Stimulated activated CD8-positive, alpha-beta memory T cell treated with anti-CD3 and anti-CD28 coated beads, Interleukin-12 subunit alpha, Interleukin-12 subunit beta, amount 100 ng/mL, for 4 hours (primary cell): ENCODE measurements around the gene SNX15.

Source experiments
- DNase-seq: peaks from one replicate; pipeline ENCODE4 v3.0.0-alpha.2; 2020; ENCODE audit warnings: low read depth

SNX15 gene

DNA sequence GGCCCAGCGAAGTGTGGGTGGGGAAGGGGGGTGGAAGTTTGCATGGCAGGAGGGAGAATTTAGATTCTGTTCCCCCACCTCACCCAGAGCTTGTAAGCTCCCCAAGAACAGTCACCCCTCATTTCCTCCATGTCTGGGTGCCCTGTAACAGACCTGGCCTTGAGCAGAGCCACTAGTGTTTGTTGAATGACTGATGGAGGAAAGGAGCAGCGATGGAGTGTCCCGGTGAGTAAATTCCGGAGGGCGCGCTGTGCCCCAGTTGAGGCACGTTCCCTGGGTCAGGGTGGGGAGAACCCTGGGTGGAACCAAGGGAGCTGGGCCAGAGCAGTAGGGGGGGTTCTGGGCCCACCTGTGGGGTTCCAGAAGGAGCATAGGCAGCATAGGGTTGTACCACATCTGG lies 30.3 kb downstream of the SNX15 start:
- no peak for DNase-seq

DNA sequence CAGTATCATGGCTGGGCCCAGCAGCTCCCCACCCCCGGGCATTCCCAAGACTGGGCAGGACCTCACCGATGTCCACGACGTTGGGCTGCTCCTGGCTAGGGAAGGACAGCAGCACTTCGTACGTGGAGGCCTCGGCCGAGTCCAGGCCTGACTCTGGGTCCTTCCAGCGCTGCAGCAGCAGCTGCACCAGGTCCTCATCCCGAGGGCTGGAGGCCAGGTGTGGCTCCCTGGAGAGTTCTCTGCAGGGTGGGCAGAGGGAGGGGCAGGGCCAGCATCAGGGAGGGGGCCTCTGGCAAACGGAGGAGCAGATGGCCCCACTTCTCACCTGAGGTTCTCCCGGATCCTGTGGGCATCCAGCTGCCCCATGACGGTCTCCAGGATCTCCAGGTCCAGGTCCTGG lies 30.8 kb downstream of the SNX15 start:
- no peak for DNase-seq

DNA sequence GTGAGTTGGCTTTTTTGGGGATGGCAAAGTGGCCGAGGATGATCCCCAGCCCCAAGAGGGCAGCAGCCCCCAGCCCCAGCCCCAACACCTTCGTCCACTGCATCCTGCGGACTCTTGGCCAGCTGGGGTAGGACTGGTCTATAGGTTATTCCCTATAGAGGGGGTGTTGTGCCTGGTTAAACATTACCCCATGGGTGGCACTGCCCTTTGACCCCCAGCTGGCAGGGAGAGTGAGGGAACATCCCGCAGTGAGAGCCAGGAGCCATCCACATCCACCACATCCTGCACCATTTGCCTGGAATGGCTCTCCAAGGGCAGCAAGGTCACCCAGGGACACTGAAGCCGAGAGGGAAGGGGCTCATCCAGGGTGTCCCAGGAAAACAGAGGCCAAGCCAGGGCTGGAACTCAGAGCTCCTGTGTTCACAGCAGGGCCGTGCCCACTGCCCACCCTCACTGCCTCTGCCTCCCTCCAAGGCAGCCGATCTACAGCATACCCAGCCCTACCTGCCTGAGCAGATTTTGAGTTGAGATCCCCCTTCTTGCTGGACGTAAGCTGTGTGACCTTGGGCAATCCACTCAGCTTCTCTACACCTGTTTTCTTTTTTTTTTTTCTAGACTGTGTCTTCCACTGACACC lies 31.3 kb downstream of the SNX15 start, which contains the start of gene NAALADL1:
TSS of gene NAALADL1 (minus strand) at position 135 of the 636 bp plus-strand sequence. CDS start at position 103, 32 bp downstream.
- no peak for DNase-seq

DNA sequence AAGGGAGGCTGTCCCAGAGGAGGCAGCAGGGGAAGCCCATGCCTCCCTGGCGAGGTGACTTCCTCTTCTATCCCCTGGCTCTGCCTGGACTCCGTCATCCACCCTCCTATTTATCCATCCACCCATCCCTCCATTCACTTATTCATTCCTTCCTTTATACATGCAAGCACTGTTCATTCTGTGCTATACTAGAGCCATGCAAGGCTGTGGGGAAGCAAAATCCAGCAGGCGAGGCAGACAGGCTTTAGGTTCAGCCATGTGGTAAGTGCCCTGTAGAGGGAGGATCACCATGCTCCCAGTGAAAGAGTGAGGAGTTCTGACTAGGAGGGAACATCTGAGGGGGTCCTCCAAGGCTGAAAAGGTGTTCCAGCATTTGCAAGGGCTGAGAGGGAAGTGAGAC lies 32.3 kb downstream of the SNX15 start:
- no peak for DNase-seq

DNA sequence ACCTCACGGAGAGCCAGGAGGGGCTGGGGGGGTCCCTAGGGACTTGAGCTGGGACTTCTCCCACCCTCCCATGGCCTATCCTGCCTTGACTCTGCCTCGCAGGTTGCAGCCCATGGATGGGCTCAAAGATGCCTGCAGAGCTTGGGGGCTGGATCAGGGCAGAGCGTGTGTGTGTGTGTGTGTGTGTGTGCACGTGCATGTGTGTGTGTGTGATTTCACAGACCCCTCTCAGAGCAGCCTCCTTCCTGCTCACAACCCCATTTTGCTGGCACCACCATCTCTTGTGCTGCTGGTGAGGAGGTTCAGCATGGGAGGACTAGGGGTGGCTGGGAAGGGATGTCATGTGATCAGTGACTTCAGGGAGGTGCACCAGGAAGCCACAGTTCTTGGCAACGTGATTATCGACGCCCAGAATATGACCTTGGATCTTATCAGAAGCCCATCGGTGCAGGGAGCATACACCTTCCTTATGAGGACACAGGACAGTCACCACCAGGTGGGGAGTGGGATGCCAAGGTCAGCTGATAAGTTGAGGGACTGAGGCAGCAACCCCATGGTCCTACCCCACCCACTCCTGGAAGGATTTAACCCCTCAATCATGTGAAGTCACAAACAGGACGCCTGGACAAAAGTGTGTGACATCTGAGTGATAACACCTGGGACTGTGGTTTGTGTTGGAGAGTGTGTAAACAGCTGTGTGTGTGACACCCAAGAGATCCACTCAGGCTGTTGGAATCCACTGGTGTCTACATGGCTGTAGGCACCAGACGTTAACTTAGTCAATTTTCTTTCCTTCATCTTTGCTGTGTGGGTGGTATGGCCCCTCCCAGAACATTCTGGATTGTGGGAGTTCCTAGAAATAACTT lies 33.0 kb downstream of the SNX15 start:
- DNase-seq = no peak

DNA sequence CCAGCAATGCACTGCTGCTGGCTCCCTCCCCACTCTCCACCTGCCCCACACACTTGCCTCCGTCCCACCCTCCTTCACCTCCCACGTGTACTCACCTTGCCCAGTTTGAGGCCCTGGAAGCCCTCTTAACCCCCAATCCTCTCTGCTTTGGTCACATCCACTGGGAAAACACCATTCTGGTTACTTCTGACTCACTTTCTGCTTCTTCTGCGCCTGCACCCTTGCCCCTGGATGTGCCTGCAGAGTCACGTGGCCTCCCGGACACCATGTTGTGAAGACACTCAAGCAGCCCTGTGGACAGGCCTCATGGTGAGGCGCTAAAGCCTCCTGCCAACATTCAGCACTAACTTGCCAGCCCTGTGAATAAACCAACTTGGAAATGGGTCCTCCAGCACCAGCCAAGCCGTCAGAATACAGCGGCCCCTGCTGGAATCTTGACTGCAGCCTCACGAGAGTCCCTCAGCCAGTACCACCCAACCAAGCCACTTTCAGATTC lies 33.7 kb downstream of the SNX15 start:
- DNase-seq = no peak

DNA sequence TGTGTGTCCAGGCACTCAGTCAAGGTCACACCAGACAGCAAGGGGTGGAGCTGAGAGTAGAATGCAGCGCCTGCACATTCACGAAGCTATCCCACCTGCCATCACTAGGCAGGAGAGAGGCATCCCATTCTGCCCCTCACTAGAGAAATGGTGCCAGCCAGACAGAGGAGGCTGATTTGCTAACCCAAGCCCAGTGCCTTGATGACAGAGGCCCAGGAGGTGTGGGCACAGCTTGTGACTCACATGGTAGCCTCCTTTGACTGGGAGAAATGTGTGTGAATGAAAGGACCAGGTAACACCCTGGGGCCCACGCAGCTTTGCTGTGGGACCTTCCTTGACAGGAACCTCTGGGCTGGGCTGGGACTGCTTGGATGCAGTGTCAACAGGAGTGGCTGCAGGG lies 36.3 kb downstream of the SNX15 start:
- DNase-seq = no peak

DNA sequence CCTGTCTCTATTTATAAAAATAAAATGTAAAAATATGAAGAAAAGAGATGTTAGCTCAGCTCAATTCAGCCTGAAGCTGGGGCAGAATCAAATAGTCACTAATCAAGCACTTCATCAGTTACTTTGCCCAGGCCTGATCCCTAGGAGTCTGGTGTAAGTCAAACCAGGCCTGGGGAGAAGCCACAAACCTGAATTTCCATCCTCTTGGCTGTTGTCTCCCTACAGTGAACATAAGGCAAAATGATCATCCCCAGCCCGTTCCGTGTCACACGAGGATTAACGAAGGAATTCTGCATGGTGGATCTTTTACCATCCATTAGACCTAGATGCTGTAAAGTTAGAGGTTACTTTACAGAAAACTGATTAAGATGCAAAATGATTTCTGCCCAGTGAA lies 37.6 kb downstream of the SNX15 start:
- no peak for DNase-seq

DNA sequence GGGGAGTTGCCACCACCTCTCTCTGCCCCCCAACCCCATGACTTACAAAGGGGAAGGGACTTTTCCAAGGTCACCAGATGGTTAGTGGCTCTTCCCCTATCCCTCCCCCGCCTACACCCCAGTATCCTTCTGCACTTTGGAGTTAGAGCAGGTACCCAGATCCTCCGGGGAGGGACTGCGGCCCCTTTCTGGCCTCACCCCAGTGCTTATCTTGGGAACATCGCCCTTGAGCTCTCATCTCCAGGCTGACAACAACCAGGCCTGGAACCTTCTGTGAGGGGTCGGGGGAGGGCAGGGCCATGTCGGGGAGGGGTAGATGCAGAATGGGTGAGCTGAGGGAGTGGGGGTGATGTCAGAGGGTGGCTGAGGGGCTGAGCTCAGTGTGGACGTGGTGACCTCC lies 38.6 kb downstream of the SNX15 start:
- DNase-seq = no peak

DNA sequence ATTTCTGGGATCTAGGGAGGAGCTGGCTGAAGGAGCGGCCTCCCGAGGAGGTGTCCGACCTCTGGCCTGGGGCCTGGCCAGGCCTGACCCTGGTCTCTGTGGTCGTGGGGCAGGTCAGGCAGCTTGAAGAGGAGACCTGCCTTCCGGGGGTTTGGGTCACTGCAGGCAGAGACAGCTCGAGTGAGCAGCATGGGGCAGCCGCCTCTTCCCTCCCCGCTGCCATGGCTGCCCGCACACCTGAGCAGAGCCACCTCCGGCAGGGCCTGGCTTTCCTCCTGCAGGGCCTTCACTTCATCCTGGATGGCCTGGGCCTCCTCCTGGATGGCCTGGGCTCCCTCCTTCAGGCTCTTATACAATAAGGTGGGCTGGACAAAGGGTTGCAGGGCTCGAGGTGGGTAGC lies 39.1 kb downstream of the SNX15 start:
- no peak for DNase-seq

DNA sequence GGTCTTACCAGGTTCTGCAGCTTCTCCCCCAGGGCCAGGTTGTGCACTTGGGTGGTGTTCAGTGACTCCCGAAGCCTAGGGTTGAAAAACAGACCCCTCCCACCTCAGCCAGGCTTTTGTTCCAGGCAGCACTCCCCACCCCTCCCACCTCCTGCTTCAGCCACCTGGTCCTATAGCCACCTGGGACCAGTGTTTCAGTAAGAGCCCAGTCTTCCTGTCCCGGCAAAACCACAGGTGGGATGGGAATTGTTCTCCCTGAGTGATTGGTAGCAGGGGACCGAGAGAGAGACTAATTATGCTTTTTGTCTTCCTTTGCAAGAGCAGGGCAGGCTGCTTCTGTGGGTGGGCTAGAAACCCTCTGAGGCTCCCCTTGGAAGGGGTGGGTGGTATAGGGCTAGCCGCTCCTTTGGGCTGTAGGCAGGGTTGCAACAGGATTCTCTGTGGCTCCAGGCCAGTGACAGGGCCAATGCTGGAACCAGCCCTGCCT lies 39.6 kb downstream of the SNX15 start:
- no peak for DNase-seq

DNA sequence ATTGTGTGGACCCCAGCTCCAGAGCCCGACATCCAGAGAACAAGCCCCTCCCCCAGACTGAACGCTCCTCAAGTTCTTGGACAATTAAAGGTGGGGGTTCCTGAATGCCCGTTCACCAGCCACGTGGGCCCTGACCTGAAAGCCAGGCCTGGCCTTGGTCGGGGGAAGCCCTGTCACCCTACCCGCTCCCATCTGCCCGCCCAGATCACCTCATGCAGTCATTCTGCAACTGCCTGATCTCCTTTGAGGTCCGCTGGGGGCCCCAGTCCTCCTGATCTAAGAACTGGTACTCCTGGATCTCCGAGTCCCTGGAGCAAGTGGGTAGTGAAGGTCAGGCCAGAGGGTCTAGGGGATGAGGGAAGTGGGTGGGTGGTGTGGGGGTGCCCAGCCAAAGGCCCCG lies 40.2 kb downstream of the SNX15 start:
- DNase-seq = no peak

DNA sequence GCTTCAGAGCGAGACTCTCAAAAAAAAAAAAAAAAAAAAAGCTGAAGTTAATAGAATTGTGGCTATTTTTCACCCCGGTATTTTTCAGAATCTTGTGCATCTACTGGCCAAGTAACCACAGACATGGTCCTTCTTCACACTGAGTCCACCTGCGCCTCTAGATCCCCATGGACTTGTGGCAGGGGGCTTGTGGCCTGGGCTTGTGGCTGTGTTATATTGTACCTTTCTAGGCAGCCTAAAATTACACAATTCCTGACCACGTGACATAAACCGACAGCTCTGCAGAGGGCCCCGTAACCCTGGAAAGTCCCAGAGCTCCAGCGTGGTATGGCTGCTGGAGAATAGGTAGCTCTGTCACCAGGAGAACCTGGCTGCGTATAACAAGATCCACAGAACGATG lies 42.0 kb downstream of the SNX15 start:
- no peak for DNase-seq

DNA sequence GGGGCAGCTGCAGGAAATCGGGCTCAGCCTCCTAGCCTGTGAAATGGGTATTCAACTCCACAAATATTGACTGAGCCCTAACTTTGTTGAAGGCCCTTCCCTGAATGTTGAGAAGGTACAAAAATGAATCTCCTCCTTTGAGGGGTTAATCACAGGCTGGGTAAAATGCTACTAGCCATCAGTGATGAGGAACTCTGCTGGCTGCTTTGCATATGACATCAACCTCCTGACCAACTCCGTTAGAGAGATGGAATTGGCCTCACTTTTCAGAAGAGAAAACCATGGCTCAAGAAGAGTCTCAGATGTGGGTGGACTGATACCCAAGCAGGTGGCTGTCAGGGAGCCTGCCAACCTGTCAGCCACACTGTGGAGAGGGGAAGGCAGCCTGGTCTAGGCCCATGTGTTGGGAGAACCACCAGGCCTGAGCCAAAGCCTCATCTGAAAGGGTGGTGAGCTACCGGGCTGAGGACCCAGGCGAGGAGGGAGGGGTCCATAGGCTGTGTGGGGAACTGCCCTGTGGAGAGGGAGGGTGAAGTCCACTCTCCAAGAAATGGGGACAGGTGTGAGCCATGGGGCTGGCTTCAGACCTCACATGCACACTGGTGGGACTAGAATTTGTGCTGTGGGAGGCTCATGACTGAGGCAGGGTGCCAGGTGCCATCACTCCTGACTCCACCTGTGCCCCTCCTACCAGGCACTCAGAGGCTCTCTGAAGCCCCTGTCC lies 44.8 kb downstream of the SNX15 start:
- no peak for DNase-seq

DNA sequence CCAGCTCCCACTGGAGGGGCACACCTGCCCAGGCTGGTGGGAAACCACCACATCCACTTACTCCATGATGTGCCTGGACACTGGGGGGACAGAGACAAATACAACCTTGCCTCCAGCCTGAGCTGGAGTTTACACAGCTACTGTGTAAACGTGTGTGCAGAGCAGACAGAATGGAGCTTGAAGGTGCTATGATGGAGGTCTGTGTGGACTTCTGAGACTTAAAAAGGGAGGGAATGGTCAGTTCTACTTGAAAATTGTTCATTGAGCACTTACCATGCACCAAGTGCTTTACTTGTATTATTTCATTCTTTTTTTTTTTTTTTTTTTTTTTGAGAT lies 45.4 kb downstream of the SNX15 start:
- no peak for DNase-seq

DNA sequence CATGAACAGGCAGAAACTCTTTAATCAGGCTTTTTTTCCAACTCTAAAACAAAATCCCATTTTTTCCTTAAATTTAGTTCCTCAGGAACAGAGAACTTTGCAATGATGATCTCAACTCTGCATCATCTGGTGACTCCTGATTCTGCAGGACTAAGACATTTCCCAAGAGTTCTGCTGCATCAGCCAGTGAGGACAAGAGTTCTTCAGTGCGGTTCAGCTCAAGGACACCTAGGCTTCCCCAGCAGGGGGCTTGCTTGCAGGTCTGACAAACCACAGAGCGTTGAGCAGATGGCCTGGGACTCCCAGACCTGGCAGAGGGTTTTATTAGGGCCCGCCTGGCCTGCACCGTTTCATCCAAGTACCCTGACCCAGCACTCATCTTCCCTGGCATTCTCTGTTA lies 50.2 kb downstream of the SNX15 start:
- DNase-seq = no peak

DNA sequence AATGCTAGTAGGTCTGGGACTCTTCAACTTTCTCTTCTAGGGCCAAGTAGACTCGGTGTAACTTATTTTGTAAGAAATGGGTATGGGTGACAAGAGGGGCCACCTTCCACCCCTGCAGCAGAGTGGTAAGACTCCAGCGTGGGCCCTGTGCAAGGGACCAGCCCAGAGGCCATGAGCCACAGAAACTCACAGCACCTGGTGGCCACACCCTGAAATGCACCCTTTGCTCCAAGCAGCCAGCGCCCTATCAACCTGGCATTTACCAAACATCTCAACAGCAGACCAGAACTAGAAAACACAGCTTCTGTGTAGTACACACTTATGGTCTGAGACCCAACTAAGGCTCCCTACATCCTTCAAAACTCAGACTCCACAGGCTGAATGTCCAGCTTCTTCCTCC lies 50.9 kb downstream of the SNX15 start:
- peak; percentile 46 for DNase-seq

DNA sequence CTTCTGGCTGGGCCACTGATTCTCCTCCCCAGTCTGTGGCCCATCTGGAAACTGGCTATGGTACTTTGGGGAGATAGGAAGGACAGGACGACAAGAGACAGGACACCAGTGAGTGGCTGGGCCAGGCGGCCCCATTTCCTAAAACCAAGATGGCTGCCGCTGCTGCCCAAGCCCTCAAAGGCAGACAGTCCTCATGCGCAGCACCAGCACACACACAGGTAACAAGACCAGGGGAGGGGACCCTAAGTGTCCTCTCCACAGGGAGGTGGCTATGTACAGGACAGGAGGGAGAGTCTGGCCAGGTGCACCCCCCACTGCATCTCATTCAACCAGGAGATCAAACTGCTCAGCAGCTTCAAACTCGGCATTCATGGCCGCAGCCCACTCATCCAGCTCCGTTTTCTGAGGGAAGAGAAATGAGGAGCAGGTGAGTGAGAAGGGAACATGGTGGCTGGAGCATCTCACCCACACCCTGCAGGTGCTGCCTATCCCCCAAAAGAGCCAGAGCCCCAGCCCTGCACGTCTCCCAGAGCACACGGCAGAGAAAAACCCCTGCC lies 51.6 kb downstream of the SNX15 start:
- DNase-seq = no peak

DNA sequence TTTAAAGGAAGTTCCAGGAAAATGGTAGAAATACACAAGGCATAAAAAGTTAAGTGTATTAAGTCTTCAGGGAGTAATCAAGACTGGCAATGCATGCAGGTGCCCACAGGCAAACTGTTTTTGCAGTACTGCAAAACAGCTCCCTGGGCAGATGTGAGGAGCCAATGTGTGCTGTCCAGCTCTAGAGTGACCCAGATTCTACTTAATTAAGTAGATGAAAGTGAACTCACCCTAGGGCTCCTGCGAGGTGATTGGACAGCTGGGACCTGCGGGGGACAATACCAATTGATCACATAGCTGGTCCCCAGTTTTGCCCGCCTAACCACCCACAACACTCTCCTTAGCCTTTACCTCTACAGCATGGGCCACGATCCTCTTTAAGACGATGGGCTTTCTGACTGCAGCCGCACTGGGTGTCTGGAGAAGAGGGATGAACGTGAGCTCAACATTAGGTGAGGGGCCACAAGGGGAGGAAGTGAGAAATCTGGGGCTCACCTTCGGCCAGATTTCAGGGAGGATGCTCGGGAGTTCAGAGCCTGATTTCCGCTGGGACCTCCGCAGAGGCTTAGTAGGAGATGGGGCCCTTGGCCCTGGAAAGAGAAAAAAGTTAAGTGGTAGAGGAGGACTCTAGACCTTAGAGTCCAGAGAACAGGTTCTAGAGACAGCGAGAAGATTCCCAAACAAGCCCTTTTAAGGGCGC lies 56.0 kb downstream of the SNX15 start:
- DNase-seq = no peak

DNA sequence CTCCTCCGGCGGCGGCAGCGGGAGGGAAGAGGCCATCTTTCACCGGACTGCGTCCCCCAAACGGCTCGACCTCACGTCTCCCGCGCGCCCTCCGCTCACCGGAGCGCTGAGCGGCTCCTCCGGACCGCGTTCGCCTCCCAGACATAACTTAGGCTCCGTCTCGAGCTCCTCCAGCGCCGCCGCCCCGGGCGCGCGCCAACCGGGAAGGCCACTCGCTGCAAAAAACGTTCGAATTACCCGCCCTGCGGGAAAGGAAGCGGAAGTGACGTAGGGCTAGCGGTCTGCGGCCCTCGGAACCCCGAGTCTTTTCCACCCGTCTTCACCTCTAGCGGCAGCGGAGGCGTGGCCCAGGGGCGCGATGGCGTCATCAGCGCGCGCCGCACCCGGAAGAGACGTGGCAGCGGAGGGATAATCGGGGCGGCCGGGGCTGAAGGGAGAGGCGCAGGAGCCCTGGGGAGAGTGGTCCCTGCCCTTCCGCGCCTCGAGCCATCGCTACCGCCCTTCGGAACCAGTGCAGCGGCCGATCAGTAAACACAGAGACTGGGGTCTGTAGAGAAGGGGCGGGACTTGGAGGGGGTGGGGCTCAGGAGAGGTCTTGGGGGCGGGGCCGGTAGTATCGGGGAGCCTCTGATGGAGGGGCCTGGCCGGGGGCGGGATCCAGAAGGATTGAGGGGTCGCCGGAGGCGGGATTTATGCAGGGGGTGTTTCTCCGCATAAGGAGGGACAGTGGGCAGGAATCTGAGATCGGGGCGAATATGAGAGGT lies 56.8 kb downstream of the SNX15 start, which contains the start of the genes CDCA5 and ZFPL1:
TSS of gene CDCA5 (minus strand) at position 207 of the 764 bp plus-strand sequence. CDS start at position 145, 62 bp downstream.
TSS of gene ZFPL1 (plus strand) at position 389 of the 764 bp plus-strand sequence. CDS start 477 bp downstream, outside the sequence.
- peak; percentile 96 for DNase-seq
